Stimulated activated effector memory CD8-positive, alpha-beta T cell treated with anti-CD3 and anti-CD28 coated beads, Interleukin-12 subunit alpha, Interleukin-12 subunit beta, amount 100 ng/mL, for 72 hours (primary cell): ENCODE data around the gene EIF5B.
A peak's percentile ranks its signal among the peaks of the same experiment; 100 is the strongest.

Experiments used
- ATAC-seq: fragments of 150-1000 bp; cut with Tn5 transposase; 2 replicates; pipeline ENCODE4 v1.10.0; 2021
- DNase-seq, 2 donors: peaks; one replicate each; pipeline ENCODE4 v3.0.0; 2021 to 2022; ENCODE audit warnings: low spot score in 2 of 2
- H3K27ac Mint-ChIP-seq: one replicate; pipeline ENCODE4 v1.8.0; 2022; ENCODE audit warnings: mild to moderate bottlenecking, mixed read lengths
- H3K36me3 Mint-ChIP-seq: one replicate; pipeline ENCODE4 v1.8.0; 2022; ENCODE audit warnings: mild to moderate bottlenecking, mixed read lengths
- H3K4me1 Mint-ChIP-seq: one replicate; pipeline ENCODE4 v1.8.0; 2022; ENCODE audit warnings: mixed read lengths
- H3K4me3 Mint-ChIP-seq: one replicate; pipeline ENCODE4 v1.8.0; 2022; ENCODE audit warnings: mild to moderate bottlenecking, mixed read lengths
- H3K9me3 Mint-ChIP-seq: one replicate; pipeline ENCODE4 v1.8.0; 2022; ENCODE audit warnings: mixed read lengths

EIF5B gene

DNA sequence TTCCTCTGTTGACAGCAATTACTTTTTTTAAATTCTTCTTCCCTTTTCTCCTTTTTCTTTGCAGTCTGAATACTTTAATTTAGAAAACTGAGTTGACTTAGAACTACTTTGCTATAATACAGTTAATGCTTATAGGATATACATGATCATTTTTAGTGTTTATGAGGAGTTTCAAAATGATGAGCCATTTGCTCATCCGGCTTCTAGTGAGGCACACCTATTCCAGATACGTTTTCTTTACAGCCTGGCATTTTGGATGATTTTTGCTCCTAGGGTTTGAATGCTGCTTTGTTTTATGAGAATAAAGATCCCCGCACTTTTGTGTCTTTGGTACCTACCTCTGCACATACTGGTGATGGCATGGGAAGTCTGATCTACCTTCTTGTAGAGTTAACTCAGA, 52.8 kb downstream of the EIF5B start:
- DNase-seq: no peak
- Mint-ChIP-seq H3K9me3 (no peaks in the 10 kb centered on the region), H3K27ac (no peak overlapping the region), H3K4me3 (no peak overlapping the region), H3K4me1 (peaks cover 9% of the 10 kb centered on the region), H3K36me3 (peaks cover 91% of the 10 kb centered on the region)
- peak; percentile 49 for ATAC-seq

DNA sequence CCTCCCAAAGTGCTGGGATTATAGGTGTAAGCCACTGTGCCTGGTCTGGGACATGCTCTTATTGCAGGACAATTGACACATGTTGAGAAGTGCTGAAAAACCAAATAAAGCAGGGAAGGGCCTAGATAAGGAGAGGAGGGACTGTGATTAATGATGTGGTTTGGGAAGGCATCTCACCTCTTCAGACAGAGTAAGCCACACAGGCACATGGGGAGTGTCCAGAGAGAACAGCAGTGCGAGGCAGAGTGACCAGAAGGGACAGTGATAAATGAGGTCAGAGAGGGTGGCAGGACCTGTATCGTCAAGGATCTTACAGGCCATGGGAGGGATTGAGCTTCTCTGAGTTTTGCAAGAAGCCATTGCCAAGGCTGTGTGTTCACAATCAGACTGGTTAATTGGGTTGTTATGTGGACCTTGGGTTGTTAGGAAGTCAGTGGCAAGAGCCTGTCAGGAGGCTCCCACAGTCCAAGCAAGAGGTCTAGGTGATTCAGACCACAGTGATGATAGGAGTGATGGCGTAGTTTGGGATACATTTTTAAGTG, 58.5 kb downstream of the EIF5B start:
- DNase-seq: no peak
- Mint-ChIP-seq H3K27ac (peak overlapping the region; percentile 41), H3K9me3 (no peaks in the 10 kb centered on the region), H3K36me3 (peaks cover 100% of the 10 kb centered on the region), H3K4me1 (no peaks in the 10 kb centered on the region), H3K4me3 (no peak overlapping the region)
- no peak for ATAC-seq

DNA sequence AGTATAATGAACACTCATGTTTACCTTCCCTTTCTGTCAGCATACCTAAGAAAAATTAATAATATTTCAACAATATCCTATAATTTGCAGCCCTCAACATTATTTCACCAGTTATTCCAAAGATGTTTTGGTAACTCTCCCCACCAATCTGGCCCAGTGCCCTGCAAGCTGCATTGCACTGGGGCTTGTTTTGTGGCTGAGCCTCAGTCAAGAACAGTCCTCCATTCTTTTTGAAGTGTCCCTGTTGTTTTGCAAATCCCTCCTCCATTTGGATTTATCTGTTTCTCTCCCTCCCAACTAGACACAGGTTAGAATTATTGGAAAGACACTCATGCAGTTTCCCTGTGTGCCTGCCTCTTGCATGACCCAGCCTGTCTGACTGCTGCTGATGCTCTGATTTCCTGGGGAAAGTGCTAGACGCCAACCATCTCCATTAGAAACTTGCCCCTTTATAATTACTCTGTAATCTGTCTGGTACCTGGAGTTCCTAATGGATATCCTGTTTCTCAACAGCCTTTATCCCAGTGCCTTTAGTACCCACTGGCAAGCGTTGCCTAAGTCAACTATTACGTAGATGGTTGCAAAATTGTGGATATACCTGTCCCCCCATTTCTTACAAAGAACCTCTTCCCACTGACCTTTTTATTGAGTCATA, 60.2 kb downstream of the EIF5B start:
- no peak for DNase-seq
- peaks cover 100% of the 10 kb centered on the region for H3K36me3 Mint-ChIP-seq
- no peaks in the 10 kb centered on the region for H3K4me1 Mint-ChIP-seq
- ATAC-seq: no peak
- peak overlapping the region; percentile 8 for H3K27ac Mint-ChIP-seq
- H3K4me3 Mint-ChIP-seq: no peak overlapping the region
- H3K9me3 Mint-ChIP-seq: no peaks in the 10 kb centered on the region

DNA sequence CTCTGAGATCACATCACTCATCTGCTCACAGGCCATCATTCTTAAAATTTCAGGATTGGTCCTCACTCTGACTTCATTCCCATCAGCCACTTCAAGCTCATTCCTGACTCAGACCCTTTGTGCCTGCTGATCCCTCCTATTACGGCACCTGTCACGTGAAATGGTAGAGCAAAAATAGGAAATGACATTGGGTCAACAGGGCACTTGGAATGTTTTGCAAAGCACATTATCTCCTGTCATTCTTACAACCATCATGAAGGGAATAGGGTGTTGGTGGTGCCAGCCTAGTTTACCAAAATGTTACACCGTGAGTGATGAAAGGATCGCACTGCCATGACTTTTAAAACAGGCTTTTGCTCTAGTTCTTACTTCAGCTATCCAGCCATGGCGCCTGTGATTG, 61.1 kb downstream of the EIF5B start:
- Mint-ChIP-seq H3K4me1 (no peaks in the 10 kb centered on the region), H3K4me3 (no peak overlapping the region), H3K27ac (no peak overlapping the region), H3K36me3 (peaks cover 100% of the 10 kb centered on the region), H3K9me3 (no peaks in the 10 kb centered on the region)
- no peak for DNase-seq
- no peak for ATAC-seq

DNA sequence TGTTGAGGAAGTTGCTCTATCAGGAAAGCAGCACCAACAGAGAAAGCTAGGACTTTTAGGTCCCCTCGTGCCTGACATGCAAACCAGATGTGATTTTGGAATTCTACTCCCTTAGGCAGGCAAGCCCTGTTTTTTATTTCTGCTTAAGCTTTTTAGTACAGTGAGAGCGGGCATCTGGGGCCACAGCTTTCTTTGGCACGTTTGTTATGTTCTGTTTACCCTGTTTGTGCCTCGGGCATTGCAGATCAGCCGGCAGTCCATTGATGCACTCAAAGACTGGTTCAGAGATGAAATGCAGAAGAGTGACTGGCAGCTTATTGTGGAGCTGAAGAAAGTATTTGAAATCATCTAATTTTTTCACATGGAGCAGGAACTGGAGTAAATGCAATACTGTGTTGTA, 61.9 kb downstream of the EIF5B start:
- Mint-ChIP-seq H3K4me3 (no peak overlapping the region), H3K36me3 (peaks cover 100% of the 10 kb centered on the region), H3K9me3 (no peaks in the 10 kb centered on the region), H3K4me1 (no peaks in the 10 kb centered on the region), H3K27ac (peak overlapping the region; percentile 33)
- DNase-seq: no peak
- ATAC-seq: no peak

DNA sequence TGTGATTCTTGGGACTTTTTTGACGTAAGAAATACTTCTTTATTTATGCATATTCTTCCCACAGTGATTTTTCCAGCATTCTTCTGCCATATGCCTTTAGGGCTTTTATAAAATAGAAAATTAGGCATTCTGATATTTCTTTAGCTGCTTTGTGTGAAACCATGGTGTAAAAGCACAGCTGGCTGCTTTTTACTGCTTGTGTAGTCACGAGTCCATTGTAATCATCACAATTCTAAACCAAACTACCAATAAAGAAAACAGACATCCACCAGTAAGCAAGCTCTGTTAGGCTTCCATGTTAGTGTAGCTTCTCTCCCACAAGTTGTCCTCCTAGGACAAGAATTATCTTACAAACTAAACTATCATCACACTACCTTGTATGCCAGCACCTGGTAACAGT, 62.6 kb downstream of the EIF5B start:
- no peak for ATAC-seq
- peak overlapping the region; percentile 33 for H3K27ac Mint-ChIP-seq
- no peaks in the 10 kb centered on the region for H3K4me1 Mint-ChIP-seq
- H3K4me3 Mint-ChIP-seq: no peak overlapping the region
- peaks cover 100% of the 10 kb centered on the region for H3K36me3 Mint-ChIP-seq
- H3K9me3 Mint-ChIP-seq: no peaks in the 10 kb centered on the region
- no peak for DNase-seq

DNA sequence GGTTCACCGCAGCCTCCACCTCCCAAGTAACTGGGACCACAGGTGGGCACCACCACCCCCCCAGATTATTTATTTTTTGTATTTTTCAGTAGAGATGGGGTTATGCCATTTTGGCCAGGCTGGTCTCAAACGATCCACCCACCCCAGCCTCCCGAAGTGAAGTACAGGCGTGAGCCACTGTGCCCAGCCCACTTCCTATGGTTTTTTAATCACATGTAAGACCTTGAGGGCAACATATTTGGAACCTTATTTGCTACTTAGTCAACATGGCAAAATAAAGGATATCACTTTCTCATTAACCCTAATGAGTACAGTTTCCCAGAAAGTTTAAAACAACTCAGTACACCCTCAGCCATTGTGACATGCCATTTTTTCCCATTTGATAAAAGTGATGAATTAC, 64.7 kb downstream of the EIF5B start:
- Mint-ChIP-seq H3K36me3 (peaks cover 100% of the 10 kb centered on the region), H3K27ac (peak overlapping the region; percentile 68), H3K4me1 (no peaks in the 10 kb centered on the region)

DNA sequence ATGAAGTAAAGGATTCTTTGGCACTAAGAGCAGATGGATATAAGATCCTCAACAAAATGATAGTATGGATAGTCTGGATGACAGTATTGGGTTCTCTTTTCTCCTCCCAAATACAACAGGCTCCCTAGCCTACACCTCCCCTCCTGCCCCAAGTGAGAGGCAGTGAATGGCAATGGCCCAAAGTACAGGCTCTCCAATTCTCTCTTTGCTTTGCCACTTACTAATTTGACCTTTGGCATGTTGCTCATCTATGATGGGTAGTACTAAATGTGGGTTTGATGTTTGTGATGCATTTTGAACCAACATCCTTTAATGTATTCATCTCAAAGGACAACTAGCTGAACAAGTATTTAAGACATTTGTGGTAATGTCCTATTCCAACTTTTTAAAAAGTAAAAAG, 65.9 kb downstream of the EIF5B start:
- Mint-ChIP-seq H3K9me3 (no peaks in the 10 kb centered on the region), H3K4me1 (no peaks in the 10 kb centered on the region), H3K27ac (peak overlapping the region; percentile 68), H3K36me3 (peaks cover 100% of the 10 kb centered on the region), H3K4me3 (no peak overlapping the region)
- DNase-seq (no peak), ATAC-seq (no peak)

More for the DNA sequence above, 64.7 kb downstream of the EIF5B start:
- Mint-ChIP-seq H3K9me3 (no peaks in the 10 kb centered on the region), H3K4me3 (no peak overlapping the region)
- DNase-seq (no peak), ATAC-seq (no peak)

DNA sequence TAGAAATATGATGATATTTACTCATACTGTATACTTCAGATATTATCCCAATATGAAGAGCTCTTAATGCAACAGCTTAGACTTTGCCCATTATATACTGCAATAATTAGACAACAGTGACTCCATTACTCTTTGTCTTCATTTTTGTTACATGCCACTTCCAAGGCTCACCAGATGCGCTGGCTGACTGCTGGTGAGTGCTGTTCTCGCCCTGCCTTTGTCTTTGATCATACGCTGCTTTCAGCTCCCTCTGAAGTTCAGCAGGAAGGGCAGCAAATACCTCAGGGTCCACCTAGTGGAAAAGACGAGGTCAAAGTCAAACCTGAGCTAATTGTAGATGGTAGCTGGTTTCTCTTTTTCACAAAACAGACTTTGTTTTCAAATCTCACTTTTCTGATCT, 66.3 kb downstream of the EIF5B start:
- ATAC-seq (no peak), DNase-seq (no peak)
- Mint-ChIP-seq H3K36me3 (peaks cover 100% of the 10 kb centered on the region), H3K4me3 (no peak overlapping the region), H3K27ac (peak overlapping the region; percentile 68), H3K9me3 (no peaks in the 10 kb centered on the region), H3K4me1 (no peaks in the 10 kb centered on the region)

DNA sequence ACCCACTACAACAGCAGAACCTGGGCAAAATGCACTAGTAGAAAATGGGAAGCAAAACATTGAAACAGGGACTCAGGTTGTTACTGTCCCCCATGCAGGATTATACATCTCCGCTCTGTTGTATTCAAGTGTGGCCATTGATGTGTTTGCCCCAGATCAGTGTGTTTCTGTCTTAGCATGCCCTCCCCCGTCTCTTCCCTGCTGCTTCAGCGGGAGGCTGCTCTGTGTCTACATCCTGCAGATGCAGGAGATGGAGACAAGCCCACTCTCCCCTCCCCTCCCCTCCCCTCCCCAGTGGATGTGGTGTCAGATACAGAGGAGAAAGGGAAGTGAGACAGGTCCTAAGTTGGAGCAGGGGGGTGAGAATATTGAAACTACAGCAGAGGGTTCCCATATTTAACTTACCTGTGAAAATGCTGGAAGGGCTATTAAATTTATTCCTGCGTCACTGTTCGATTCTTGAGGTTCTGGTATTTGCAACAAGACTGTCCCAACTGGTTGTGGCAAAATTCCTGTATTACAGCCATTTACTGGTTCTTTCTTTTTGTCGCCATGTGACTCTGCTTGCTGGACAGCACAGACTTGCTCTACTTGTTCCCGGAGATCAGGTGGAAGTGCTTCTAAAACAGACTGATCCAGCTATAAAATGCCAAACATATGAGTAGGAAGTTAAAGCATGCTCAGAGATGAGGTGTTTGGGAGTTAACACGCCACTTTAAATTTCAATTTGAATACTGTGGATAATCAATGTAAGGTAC, 67.0 kb downstream of the EIF5B start:
- DNase-seq (no peak), ATAC-seq (no peak)
- Mint-ChIP-seq H3K36me3 (peaks cover 95% of the 10 kb centered on the region), H3K4me3 (no peak overlapping the region), H3K9me3 (no peaks in the 10 kb centered on the region), H3K27ac (peak overlapping the region; percentile 68), H3K4me1 (no peaks in the 10 kb centered on the region)

DNA sequence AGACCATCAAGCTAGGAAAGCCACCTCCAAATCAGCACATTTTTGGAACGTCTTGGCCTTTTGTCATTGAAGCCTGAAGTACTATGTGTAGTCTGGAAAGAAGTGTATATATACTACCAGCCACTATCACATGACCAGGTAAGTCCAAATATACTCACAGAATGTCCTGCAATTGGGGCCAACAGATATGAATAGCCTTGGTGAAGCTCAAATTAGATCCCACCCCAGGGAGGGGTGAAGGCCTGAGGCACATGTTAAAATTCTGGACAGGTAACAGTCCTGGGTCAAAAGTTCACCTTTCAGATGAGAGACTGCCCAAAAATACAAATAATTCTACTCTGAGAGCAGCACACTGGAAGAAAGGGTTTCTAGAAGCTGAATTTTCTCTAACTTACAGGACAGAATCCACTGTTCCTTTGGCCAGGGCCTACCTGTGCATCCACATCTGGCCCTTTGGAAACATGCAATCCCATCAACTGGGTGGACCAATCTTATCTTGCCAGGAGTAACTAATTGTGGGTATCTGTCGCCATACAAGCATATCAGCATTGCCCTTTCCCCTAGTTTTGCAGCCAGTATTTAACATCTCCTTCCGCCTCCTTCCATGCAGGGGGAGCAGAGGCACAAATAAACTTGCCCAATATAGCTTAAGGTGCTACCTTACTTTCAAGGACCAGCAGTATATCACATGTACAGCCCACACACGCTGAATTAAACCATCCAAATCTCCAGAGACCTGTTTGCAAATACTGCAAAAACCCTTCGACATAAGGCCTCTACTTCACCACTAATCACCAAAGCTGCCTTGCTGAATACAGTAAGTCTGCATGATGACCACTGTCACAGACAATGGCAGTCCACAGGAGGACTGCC, 67.8 kb downstream of the EIF5B start:
- H3K27ac Mint-ChIP-seq: peak overlapping the region; percentile 68
- ATAC-seq: no peak
- no peak overlapping the region for H3K4me3 Mint-ChIP-seq
- DNase-seq: no peak
- peaks cover 94% of the 10 kb centered on the region for H3K36me3 Mint-ChIP-seq
- no peaks in the 10 kb centered on the region for H3K4me1 Mint-ChIP-seq
- no peaks in the 10 kb centered on the region for H3K9me3 Mint-ChIP-seq

DNA sequence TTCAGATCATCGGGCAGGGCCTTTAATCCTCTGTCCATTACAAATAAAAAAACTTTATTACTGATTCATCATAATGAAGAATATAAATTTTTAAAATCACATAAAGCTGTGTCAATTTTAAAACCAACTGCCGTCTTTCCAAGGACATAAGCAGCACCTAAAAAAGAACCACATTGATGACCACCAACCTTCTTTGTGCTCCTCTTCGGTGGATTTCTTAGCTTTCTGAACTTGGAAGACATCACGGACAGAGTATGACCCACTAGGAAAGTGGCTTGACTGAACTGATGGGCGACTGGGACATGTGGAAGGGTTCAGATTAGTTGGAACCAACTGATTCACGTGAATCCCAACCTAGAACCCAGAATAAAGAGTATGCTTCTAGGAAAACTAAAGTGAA, 68.9 kb downstream of the EIF5B start:
- Mint-ChIP-seq H3K4me3 (no peak overlapping the region), H3K36me3 (peaks cover 94% of the 10 kb centered on the region), H3K9me3 (no peaks in the 10 kb centered on the region), H3K27ac (no peak overlapping the region), H3K4me1 (no peaks in the 10 kb centered on the region)
- no peak for ATAC-seq
- no peak for DNase-seq

DNA sequence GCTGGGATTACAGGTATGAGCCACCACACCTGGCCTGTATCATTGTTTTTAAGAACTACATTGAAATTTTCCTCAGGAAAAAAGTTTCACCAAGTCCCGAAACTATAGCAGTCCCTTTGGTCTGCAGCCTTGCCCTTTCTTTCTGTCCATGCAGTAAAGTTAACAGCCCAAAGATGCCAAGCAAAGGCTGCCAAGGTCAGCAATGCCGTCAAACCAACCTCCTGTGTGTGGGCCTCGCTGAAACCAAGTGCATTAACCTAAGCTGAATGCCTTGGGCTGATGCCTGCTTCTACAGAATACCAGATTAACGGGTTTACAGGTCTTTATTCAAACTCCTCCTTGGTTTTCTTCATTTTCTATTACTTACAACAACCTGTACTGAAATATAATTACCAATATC, 73.1 kb downstream of the EIF5B start:
- H3K27ac Mint-ChIP-seq: peak overlapping the region; percentile 32
- H3K9me3 Mint-ChIP-seq: no peaks in the 10 kb centered on the region
- H3K36me3 Mint-ChIP-seq: peaks cover 94% of the 10 kb centered on the region
- ATAC-seq (no peak), DNase-seq (no peak)
- no peaks in the 10 kb centered on the region for H3K4me1 Mint-ChIP-seq
- no peak overlapping the region for H3K4me3 Mint-ChIP-seq

DNA sequence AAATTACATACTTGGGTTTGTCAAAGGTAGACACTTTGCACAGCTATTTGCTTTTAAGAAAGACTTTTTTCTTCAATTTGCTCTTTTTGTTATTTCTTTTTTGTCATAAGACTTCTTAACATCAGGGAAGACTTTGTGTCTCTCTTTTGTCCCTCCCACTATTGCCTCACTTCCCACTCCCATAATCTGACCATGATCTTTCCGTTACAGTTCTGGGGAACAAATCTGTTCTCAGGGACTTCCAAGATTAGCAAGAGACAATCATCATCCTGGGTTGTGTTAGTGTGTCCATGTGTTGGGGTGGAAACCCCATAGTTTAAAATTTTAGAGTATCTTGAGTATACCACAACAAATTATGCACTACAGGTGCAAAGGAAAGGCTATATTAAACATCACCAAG, 77.4 kb downstream of the EIF5B start:
- no peaks in the 10 kb centered on the region for H3K4me1 Mint-ChIP-seq
- ATAC-seq (no peak), DNase-seq (no peak)
- H3K4me3 Mint-ChIP-seq: no peak overlapping the region
- peaks cover 99% of the 10 kb centered on the region for H3K36me3 Mint-ChIP-seq
- H3K9me3 Mint-ChIP-seq: no peaks in the 10 kb centered on the region
- H3K27ac Mint-ChIP-seq: no peak overlapping the region

DNA sequence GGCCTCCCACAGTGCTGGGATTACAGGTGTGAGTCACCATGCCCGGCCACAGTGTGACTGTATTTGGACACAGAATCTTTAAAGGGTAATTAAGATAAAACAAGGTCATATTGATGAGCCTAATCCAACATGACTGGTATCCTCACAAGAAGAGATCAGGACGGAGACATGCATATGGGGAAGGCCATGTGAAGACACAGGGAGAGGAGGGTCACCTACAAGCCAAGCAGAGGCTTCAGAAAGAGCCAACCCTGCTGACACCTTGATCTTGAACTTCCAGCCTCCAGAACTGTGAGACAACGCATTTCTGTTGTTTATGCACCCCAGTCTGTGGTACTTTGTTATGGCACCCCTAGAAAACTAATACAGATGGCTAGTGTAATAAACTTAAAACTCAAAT, 80.2 kb downstream of the EIF5B start:
- Mint-ChIP-seq H3K27ac (no peak overlapping the region), H3K36me3 (peaks cover 96% of the 10 kb centered on the region), H3K4me3 (no peak overlapping the region)

More for the DNA sequence above, 80.2 kb downstream of the EIF5B start:
- DNase-seq (no peak), ATAC-seq (no peak)
- no peaks in the 10 kb centered on the region for H3K9me3 Mint-ChIP-seq
- no peaks in the 10 kb centered on the region for H3K4me1 Mint-ChIP-seq
